HG03135 (cell line): ENCODE measurements around the gene VSNL1.

ENCODE experiments used
- ATAC-seq: cut with Tn5 transposase; IDR thresholded peaks from one replicate; pipeline ENCODE4 v1.9.1; 2021; ENCODE audit warnings: mild to moderate bottlenecking, moderate library complexity; ENCODE audit not compliant: unreplicated experiment

VSNL1 gene

GRCh38 chr2:17610521-17610920 is 70.0 kb downstream of the VSNL1 start:
- no peak for ATAC-seq

GRCh38 chr2:17611036-17611435 is 70.5 kb downstream of the VSNL1 start:
- no peak for ATAC-seq

GRCh38 chr2:17614174-17614930 is 73.9 kb downstream of the VSNL1 start:
- no peak for ATAC-seq

- no peak for ATAC-seq
Observed at GRCh38 chr2:17615147-17615546, 74.7 kb downstream of the VSNL1 start.

GRCh38 chr2:17615728-17616351 is 75.3 kb downstream of the VSNL1 start:
- ATAC-seq: no peak

- no peak for ATAC-seq
Observed at GRCh38 chr2:17616405-17616804, 75.9 kb downstream of the VSNL1 start.

GRCh38 chr2:17617516-17617915 is 77.0 kb downstream of the VSNL1 start:
- no peak for ATAC-seq

- ATAC-seq: no peak
Observed at GRCh38 chr2:17617955-17618354, 77.5 kb downstream of the VSNL1 start.

GRCh38 chr2:17620280-17620679 is 79.8 kb downstream of the VSNL1 start:
- ATAC-seq: no peak

GRCh38 chr2:17620841-17621240 is 80.3 kb downstream of the VSNL1 start:
- no peak for ATAC-seq

- no peak for ATAC-seq
Observed at GRCh38 chr2:17621781-17622180, 81.3 kb downstream of the VSNL1 start.

GRCh38 chr2:17625446-17625845 is 85.0 kb downstream of the VSNL1 start:
- ATAC-seq: no peak

GRCh38 chr2:17626986-17627385 is 86.5 kb downstream of the VSNL1 start:
- ATAC-seq: no peak

GRCh38 chr2:17627434-17627833 is 86.9 kb downstream of the VSNL1 start:
- no peak for ATAC-seq

- no peak for ATAC-seq
Observed at GRCh38 chr2:17628349-17629261, 88.1 kb downstream of the VSNL1 start.

GRCh38 chr2:17630089-17630488 is 89.6 kb downstream of the VSNL1 start:
- ATAC-seq: no peak

- no peak for ATAC-seq
Observed at GRCh38 chr2:17634997-17635396, 94.5 kb downstream of the VSNL1 start.

- ATAC-seq: no peak
Observed at GRCh38 chr2:17636257-17636656, 95.8 kb downstream of the VSNL1 start.

- ATAC-seq: no peak
Observed at GRCh38 chr2:17637131-17637906, 96.8 kb downstream of the VSNL1 start.

GRCh38 chr2:17638196-17638743 is 97.8 kb downstream of the VSNL1 start:
- ATAC-seq: no peak

GRCh38 chr2:17640406-17640805 is 99.9 kb downstream of the VSNL1 start:
- ATAC-seq: no peak
